ENCODE data around the gene RHOT1.

RHOT1 gene

GRCh38 chr17:32269377-32269776 lies 127.1 kb downstream of the RHOT1 start:
- DNase-seq (ENCODE audit: low read depth), result no peak

GRCh38 chr17:32271844-32272243 lies 129.5 kb downstream of the RHOT1 start:
- no peak for DNase-seq (ENCODE audit: low read depth)

- no peak for DNase-seq (ENCODE audit: low read depth)
Measured at GRCh38 chr17:32274101-32274500, 131.8 kb downstream of the RHOT1 start.

- no peak for DNase-seq (ENCODE audit: low read depth)
Measured at GRCh38 chr17:32274643-32275042, 132.3 kb downstream of the RHOT1 start.

Measured in stimulated activated CD8-positive, alpha-beta memory T cell treated with anti-CD3 and anti-CD28 coated beads, Interleukin-12 subunit alpha, Interleukin-12 subunit beta, amount 100 ng/mL, for 4 hours (primary cell).